GM18511 (cell line): ENCODE measurements around the gene P4HTM.
"Not testable (repeated sequence)": the region's sequence is repeated elsewhere in the genome, so short reads cannot be mapped to it uniquely, and the experiment has no call there.

ENCODE experiments used
- ATAC-seq: cut with Tn5 transposase; IDR thresholded peaks from one replicate; pipeline ENCODE4 v1.9.1; 2021; ENCODE audit warnings: mild to moderate bottlenecking, moderate library complexity; ENCODE audit not compliant: unreplicated experiment

Gene P4HTM

GRCh38 chr3:49007771-49008528 lies 17.9 kb downstream of the P4HTM start:
- peak; percentile 43 for ATAC-seq

- ATAC-seq: not testable (repeated sequence)
Observed at GRCh38 chr3:49008627-49009026, 18.6 kb downstream of the P4HTM start.

GRCh38 chr3:49009396-49009795 lies 19.4 kb downstream of the P4HTM start:
- no peak for ATAC-seq

- ATAC-seq: no peak
Observed at GRCh38 chr3:49012441-49013017, 22.5 kb downstream of the P4HTM start.

- ATAC-seq: no peak
Observed at GRCh38 chr3:49013113-49013737, 23.2 kb downstream of the P4HTM start.

GRCh38 chr3:49013738-49014660 lies 24.0 kb downstream of the P4HTM start:
- ATAC-seq: no peak

- no peak for ATAC-seq
Observed at GRCh38 chr3:49015072-49015471, 25.0 kb downstream of the P4HTM start.

- no peak for ATAC-seq
Observed at GRCh38 chr3:49015765-49016164, 25.7 kb downstream of the P4HTM start.

GRCh38 chr3:49016414-49017228 lies 26.6 kb downstream of the P4HTM start:
- ATAC-seq: no peak

- ATAC-seq: no peak
Observed at GRCh38 chr3:49017229-49017970, 27.4 kb downstream of the P4HTM start.

- no peak for ATAC-seq
Observed at GRCh38 chr3:49017971-49018706, 28.1 kb downstream of the P4HTM start, which contains the start of gene DALRD3. TSS of gene DALRD3 (minus strand) at chr3:49018580. CDS start at chr3:49018564, 16 bp downstream.

- no peak for ATAC-seq
Observed at GRCh38 chr3:49018707-49019006, 28.6 kb downstream of the P4HTM start.

- no peak for ATAC-seq
Observed at GRCh38 chr3:49019941-49020329, 29.9 kb downstream of the P4HTM start.

- ATAC-seq: peak; percentile 0
Observed at GRCh38 chr3:49020330-49021212, 30.5 kb downstream of the P4HTM start.

- peak; percentile 59 for ATAC-seq
Observed at GRCh38 chr3:49021213-49021812, 31.3 kb downstream of the P4HTM start.

- ATAC-seq: peak; percentile 66
Observed at GRCh38 chr3:49021813-49022687, 32.0 kb downstream of the P4HTM start, which contains the start of gene NDUFAF3. TSS of gene NDUFAF3 (plus strand) at chr3:49022121. CDS start at chr3:49022145, 24 bp downstream.
